ENCODE results near the gene PHRF1.

PHRF1 gene

DNA sequence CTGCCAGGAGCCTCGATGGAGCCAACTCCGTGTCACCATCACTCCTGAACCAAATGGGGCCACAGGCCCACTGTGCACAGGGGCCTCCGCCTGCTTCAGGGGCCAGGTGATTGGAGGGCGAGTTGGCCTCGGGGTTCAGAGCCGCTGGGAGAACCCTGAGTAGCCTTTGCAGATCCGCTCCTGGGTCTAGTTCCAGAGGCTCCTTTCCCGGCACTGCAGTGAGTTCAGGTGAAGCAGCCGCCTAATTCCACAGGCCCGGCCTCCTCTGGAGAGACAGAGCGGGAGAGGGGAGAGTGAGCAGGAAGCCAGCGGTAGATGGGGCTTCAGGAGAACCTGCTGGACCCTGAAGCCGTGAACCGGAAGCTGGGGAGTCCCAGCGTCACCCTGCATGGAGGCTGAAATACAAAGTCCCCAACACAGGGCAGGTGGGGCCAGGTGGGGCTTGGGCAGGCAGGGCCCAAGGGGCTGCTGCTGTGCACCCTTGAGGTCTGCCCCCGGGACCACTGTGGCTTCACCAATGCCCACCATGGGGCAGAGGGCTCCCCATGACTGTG, 83.3 kb downstream of the PHRF1 start:
- WGBS, 2 experiments = 93 to 94% methylated on average over 16 of the region's 16 CpGs
- Histone ChIP-seq H3K4me3 (ENCODE audit: insufficient read depth, low read depth, low read length) (no peak overlapping the region), H3K9me3 (ENCODE audit: control insufficient read depth, low read length) (no peaks in the 10 kb centered on the region), H3K36me3 (ENCODE audit: control insufficient read depth, insufficient read depth, low read length) (peaks cover 4% of the 10 kb centered on the region), H3K4me1 (ENCODE audit: control insufficient read depth, insufficient read depth, low read length) (no peaks in the 10 kb centered on the region), H3K27ac (ENCODE audit: insufficient read depth, low read depth, low read length, poor library complexity, severe bottlenecking) (no peak overlapping the region), H3K27me3 (ENCODE audit: control insufficient read depth, insufficient read depth, low read length, poor library complexity, severe bottlenecking) (no peaks in the 10 kb centered on the region)

DNA sequence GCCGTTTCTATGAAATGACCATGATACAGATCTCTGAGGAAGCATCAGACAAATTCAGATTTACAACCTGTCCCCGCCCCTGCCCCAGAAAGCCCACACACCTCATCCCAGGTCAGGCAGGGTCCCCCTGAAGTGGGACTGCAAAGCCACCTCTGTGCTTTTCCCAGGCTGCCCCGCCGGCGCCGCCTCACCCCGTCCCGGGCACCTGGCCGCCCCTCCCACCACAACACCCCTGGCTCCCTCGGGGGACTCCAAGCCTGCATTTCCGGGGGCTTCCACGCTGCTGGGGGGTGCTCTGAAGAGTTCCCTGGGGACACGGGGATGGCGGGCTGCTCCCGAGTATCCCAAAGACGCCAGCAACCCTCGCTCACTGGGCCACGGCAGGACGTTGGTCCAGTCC, 84.0 kb downstream of the PHRF1 start:
- Histone ChIP-seq H3K36me3 (ENCODE audit: control insufficient read depth, insufficient read depth, low read length) (peaks cover 5% of the 10 kb centered on the region), H3K27me3 (ENCODE audit: control insufficient read depth, insufficient read depth, low read length, poor library complexity, severe bottlenecking) (no peaks in the 10 kb centered on the region), H3K27ac (ENCODE audit: insufficient read depth, low read depth, low read length, poor library complexity, severe bottlenecking) (no peak overlapping the region), H3K4me3 (ENCODE audit: insufficient read depth, low read depth, low read length) (no peak overlapping the region), H3K4me1 (ENCODE audit: control insufficient read depth, insufficient read depth, low read length) (no peaks in the 10 kb centered on the region), H3K9me3 (ENCODE audit: control insufficient read depth, low read length) (no peaks in the 10 kb centered on the region)
- WGBS, 2 experiments = 96 to 97% methylated on average over 19 of the region's 19 CpGs

DNA sequence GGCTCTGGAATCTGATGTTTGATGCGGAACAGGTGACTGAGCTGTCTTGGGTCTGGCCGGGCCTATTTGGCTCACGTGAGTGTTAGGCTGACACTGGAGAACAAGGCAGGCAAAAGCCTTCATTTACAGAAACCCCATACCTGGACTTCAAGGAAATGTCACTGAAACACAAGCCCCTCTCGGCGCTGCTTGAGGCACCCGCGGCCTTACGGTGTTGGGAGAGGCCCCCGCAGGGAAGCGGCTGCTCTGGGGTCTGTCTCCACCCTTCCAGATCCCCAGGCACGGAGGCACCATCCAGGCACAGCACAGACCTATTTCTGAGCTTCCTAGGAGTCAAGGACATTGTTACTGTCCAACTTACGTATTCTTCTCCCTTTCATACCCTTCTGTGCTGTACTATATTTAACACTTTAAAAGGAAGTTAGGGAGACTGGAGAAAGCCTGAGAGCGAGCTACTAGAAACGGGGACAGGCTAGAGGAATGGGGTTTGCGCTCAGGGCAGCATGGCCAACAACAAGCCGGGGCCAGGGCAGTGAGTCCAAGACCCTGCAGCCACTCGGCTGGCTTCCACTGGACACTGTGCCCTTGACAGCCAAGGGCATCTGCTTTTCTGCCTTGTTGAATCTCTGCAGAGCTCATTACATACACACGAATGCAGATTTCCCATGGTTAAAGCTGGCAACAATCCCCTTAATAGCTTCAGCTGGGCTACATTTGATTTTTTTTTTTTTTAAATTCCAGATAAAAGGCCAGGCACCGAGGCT, 84.6 kb downstream of the PHRF1 start:
- H3K36me3 ChIP-seq (ENCODE audit: control insufficient read depth, insufficient read depth, low read length) = peaks cover 11% of the 10 kb centered on the region
- H3K27ac ChIP-seq (ENCODE audit: insufficient read depth, low read depth, low read length, poor library complexity, severe bottlenecking) = no peak overlapping the region

More for the DNA sequence above, 84.6 kb downstream of the PHRF1 start:
- no peaks in the 10 kb centered on the region for H3K27me3 ChIP-seq (ENCODE audit: control insufficient read depth, insufficient read depth, low read length, poor library complexity, severe bottlenecking)
- H3K4me1 ChIP-seq (ENCODE audit: control insufficient read depth, insufficient read depth, low read length) = no peaks in the 10 kb centered on the region
- H3K4me3 ChIP-seq (ENCODE audit: insufficient read depth, low read depth, low read length) = no peak overlapping the region
- 92 to 93% methylated on average over 19 of the region's 19 CpGs for WGBS, 2 experiments
- no peaks in the 10 kb centered on the region for H3K9me3 ChIP-seq (ENCODE audit: control insufficient read depth, low read length)
